ENCODE results near the gene SLC25A44.
"Not testable (repeated sequence)": the region's sequence is repeated elsewhere in the genome, so short reads cannot be mapped to it uniquely, and the experiment has no call there.

The SLC25A44 gene

GRCh38 chr1:156163712-156164111 lies 30.2 kb upstream of the SLC25A44 start:
- DNase-seq (ENCODE audit: low read depth): no peak

DNA sequence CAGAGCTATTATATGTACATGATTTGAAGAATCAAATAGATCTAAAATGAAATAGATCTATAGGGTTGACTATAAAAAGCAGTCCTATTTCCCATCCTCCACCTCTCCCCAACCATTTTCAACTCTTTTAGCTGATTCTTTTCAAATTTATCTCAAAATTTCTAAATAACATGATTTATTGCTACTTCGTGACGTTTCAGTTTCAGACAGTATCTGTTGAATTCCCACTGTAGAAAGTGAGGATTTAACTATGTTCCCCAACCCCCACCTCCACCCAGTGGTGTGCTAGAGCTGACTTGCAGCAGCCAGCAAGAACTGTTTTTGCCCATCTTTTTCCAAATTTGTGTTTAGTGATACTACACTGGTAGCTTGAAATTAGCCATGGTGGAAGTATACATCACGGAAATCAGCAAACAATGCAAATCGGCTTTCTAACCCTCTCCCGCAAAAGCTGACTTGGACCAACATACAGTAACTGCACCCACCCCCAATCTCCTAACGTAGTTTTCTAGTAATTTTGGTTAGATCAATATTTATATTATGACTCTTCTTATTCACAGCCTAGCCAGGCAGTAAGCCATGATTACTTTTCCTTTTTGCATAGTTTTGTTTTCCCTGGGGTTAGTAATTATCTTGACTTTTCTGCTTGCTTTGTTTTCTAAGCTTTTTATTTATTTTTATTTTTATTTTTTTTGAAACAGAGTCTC lies 29.6 kb upstream of the SLC25A44 start:
- no peak for DNase-seq (ENCODE audit: low read depth)

DNA sequence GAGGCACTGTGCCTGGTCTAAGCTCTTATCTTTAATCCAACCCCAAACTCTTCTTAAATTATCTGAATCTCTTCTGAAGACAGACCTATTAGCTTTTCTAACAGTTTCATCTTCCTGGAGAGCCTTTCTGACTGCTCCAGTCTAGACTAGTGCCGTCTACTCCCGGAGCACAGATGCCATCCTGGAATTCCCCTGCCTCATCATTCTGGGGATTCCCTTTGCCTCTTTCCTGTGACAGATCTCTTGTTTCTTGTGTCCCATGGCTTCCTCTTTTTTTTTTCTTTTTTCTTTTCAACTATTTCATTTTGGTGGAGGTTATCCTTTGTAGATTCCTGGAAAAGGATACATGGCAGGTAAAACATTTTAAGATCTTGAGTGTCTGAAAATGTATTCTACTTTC lies 28.8 kb upstream of the SLC25A44 start:
- no peak for DNase-seq (ENCODE audit: low read depth)

DNA sequence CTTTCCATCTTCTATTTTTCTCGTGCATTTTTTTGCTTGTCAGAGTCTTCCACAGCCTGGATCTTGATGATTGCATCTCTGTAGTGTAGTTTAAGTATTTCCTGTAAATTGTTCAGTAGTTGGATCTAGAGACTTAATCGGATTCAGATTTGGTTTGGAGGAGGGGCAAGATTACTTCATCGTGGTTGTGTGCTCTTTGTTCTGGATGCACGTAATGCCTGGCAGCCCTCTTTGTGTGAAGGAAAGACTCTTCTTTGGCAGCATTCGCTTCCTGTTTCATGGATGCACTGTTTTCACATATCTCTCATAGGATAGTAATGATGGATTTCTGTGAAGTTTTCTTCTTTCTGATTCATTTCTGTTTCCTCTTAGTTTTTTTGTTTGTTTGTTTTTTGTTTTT lies 26.4 kb upstream of the SLC25A44 start:
- DNase-seq (ENCODE audit: low read depth): no peak

GRCh38 chr1:156172696-156173470 lies 21.0 kb upstream of the SLC25A44 start:
- no peak for DNase-seq (ENCODE audit: low read depth)

- DNase-seq (ENCODE audit: low read depth): no peak
Observed at GRCh38 chr1:156176610-156177210, 17.2 kb upstream of the SLC25A44 start.

DNA sequence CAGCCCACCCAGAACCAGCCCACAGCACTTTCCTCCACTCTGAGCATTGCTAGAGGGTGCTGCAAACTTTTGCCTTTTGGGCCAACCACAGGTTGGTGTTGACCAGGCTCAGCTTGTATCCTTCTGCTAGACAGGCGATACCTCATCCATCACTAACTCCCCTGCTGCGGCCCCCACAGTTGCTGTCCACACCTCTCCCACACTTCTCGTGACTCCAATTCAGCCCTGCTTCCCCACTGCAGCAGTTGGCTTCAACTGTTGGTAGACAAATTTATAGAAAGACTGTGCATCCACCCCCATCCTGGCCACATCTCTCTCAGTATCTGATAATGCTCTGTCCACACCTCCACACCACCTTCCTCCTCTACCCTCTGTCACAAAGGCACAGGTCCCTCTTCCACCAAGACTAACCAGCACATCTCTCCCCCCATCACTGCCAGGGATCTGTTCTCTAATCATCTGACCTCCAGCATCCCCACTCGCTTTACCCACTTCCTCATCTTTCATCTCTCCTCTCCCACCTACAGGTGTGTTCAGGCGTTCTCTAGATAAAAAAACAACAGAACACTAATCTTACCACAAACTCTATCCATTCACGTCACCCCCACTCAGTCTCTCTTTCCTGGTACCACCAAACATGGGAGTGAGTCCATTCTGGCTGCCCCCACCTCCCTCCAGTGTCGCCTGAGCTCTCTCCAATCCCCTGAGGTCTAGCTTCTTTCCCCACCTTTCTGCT lies 15.8 kb upstream of the SLC25A44 start:
- no peak for DNase-seq (ENCODE audit: low read depth)

DNA sequence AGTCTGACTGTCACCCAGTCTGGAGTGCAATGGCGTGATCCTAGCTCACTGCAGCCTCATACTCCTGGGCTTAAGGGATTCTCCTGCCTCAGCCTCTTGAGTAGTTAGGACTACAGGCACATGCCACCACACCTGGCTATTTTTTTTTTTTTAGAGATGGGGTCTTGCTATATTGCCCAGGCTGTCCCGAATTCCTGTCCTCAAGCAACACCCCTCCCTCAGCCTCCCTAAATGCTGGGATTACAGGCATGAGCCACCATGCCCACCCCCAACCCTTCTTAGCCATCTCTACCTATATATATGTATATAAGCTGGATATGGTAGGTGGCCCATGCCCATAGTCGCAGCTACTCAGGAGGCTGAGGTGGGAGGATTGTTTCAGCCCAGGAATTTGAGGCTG lies 13.4 kb upstream of the SLC25A44 start:
- DNase-seq (ENCODE audit: low read depth): no peak

DNA sequence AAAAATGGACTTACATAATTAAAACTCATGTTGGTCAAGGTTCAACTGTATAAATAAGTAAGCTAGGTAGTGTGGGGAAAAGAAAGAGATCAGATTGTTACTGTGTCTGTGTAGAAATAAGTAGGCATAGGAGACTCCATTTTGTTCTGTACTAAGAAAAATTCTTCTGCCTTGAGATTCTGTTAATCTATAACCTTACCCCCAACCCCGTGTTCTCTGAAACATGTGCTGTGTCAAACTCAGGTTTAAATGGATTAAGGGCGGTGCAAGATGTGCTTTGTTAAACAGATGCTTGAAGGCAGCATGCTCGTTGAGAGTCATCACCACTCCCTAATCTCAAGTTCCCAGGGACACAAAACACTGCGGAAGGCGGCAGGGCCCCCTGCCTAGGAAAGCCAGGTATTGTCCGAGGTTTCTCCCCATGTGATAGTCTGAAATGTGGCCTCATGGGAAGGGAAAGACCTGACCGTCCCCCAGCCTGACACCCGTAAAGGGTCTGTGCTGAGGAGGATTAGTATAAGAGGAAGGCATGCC lies 12.4 kb upstream of the SLC25A44 start:
- DNase-seq (ENCODE audit: low read depth): not testable (repeated sequence)

- not testable (repeated sequence) for DNase-seq (ENCODE audit: low read depth)
Observed at GRCh38 chr1:156182010-156182779, 11.7 kb upstream of the SLC25A44 start.

- not testable (repeated sequence) for DNase-seq (ENCODE audit: low read depth)
Observed at GRCh38 chr1:156186347-156187177, 7.3 kb upstream of the SLC25A44 start.

DNA sequence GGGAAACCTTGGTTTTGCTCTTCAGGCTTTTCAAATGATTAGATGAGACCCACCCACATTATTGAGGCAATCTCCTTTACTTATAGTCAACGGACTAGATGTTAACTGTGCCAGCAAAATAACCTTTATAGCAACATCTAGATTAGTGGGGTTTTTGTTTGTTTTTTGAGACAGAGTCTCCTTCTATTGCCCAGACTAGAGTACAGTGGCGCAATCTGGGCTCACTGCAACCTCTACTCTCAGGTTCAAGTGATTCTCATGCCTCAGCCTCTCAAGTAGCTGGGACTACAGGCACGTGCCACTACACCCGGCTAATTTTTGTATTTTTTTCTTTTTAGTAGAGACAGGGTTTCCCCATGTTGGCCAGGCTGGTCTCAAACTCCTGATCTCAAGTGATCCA lies 3.6 kb upstream of the SLC25A44 start:
- not testable (repeated sequence) for DNase-seq (ENCODE audit: low read depth)

- DNase-seq (ENCODE audit: low read depth): no peak
Observed at GRCh38 chr1:156191292-156191964, 2.5 kb upstream of the SLC25A44 start.

- DNase-seq (ENCODE audit: low read depth): no peak
Observed at GRCh38 chr1:156193208-156193487, 756 bp upstream of the SLC25A44 start.

GRCh38 chr1:156194300-156194652 lies 372 bp downstream of the SLC25A44 start:
- no peak for DNase-seq (ENCODE audit: low read depth)

- no peak for DNase-seq (ENCODE audit: low read depth)
Observed at GRCh38 chr1:156195853-156196252, 1.9 kb downstream of the SLC25A44 start.

DNA sequence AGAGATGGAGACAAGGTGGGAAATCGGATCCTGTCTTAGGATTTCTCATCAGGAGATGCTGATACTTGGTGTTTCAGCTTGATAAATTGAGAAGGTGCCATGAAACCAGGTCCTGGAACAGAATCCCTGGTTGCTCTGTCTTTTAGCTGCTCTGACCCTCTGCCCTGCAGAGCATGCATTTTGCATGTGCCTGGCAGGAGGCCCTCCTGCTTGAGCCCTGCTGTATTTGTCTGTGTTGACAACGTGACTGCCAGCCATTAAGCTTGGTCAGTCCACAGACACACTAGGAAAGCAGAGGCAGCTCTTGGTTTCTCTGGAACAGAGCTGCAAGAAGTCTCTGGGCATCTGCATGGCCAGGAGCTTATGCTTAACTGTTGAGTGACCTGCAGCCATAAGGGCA lies 2.5 kb downstream of the SLC25A44 start:
- no peak for DNase-seq (ENCODE audit: low read depth)

GRCh38 chr1:156198831-156199349 lies 5.0 kb downstream of the SLC25A44 start:
- DNase-seq (ENCODE audit: low read depth): no peak

GRCh38 chr1:156200044-156200443 lies 6.1 kb downstream of the SLC25A44 start:
- DNase-seq (ENCODE audit: low read depth): no peak

- no peak for DNase-seq (ENCODE audit: low read depth)
Observed at GRCh38 chr1:156203331-156203730, 9.4 kb downstream of the SLC25A44 start.
